ENCODE measurements around the gene LZTFL1. TPM values are rescaled to one million over a fixed set of nuclear protein-coding genes. Genes with fewer than 3 reads are reported as not detected.

Gene LZTFL1
- total RNA-seq, result 7.6 and 13.8 TPM in 2 replicates

GRCh38 chr3:45841757-45842491 lies at the start of gene LZTFL1:
Gene LZTFL1, minus strand, starts transcription at chr3:45842119. Its CDS starts 128 bp downstream, at chr3:45841991.

GRCh38 chr3:45885979-45886705 lies 44.2 kb upstream of the LZTFL1 start, which contains the start of gene CCR9:
Gene CCR9, plus strand, starts transcription at chr3:45886543. Its CDS starts 8,391 bp downstream, at chr3:45894934.

GRCh38 chr3:45795882-45796765 lies 45.8 kb downstream of the LZTFL1 start, which contains the start of gene SLC6A20:
Gene SLC6A20, minus strand, starts transcription at chr3:45796536. Its CDS starts 117 bp downstream, at chr3:45796419.

Other genes with a start within 250 kb of the LZTFL1 start
- gene LIMD1, start 247.4 kb downstream of the LZTFL1 start, total RNA-seq, result 12.8 and 13.6 TPM in 2 replicates
- 44.6 and 60.6 TPM in 2 replicates for gene SACM1L, start 152.7 kb downstream of the LZTFL1 start, total RNA-seq
- not detected in 2 replicates for gene SLC6A20, start 45.6 kb downstream of the LZTFL1 start, total RNA-seq
- gene CCR9, start 44.4 kb upstream of the LZTFL1 start, total RNA-seq, result not detected in 2 replicates
- gene CXCR6, start 101.3 kb upstream of the LZTFL1 start, total RNA-seq, result 0.09 TPM in 1 of 2 replicates, not detected in the other
- 11.0 and 11.3 TPM in 2 replicates for gene FYCO1, start 153.7 kb upstream of the LZTFL1 start, total RNA-seq
- not detected in 2 replicates for gene XCR1, start 185.4 kb upstream of the LZTFL1 start, total RNA-seq